ENCODE results near the gene NMRK2. TPM values are rescaled to one million over a fixed set of nuclear protein-coding genes. Genes with fewer than 3 reads are reported as not detected.
A peak's percentile ranks its signal among the peaks of the same experiment; 100 is the strongest.
"Not testable (repeated sequence)": the region's sequence is repeated elsewhere in the genome, so short reads cannot be mapped to it uniquely, and the experiment has no call there.

Gene NMRK2, protein sequence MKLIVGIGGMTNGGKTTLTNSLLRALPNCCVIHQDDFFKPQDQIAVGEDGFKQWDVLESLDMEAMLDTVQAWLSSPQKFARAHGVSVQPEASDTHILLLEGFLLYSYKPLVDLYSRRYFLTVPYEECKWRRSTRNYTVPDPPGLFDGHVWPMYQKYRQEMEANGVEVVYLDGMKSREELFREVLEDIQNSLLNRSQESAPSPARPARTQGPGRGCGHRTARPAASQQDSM
- 0.37 TPM for polyA plus RNA-seq (2013, experiment 1 of 2)
- not detected for polyA plus RNA-seq (2013, experiment 2 of 2)

DNA sequence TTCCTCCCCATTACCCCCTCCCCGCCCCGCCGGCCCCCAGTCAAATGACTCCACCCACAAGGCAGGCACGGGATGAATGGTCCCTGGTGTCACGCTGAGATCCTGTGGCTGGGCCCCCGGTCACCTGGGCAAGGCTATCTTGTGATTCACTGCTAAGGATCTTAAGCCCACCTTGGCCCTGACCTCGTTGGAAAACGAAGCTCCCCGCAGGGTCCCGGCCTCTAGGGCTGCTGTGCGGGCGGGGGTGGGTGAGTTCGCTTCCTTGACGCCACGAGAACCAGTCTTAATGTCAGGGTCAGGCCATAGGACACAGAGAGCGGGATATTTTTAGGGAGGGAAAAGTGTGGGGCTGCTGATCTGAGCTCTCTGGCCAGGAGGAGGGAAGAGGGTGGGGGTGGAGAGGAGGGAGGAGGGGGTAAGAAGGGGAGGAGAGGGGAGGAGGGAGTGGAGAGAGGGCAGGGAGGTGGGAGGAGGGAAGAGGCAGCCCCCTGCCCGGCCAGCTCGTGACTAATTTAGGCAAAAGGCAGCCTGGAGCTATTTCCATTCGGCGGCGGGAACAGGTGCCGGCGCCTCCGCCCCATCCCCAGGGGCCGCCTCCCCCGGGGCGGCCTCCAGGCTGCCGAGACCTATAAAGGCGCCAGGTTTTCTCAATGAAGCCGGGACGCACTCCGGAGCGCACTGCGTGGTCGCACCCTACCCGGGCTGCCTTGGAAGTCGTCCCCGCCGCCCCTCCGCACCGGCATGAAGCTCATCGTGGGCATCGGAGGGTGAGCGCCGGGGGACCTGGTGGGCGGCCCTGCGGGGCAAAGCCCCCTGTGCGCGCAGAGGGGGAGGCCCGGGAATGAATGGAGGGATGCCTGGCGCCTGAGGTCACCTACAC, at the start of gene NMRK2:
NMRK2 (plus strand) TSS at position 139 of the 880 bp plus-strand sequence; CDS start at position 742, 603 bp downstream.
- Histone ChIP-seq H3K4me3 (ENCODE audit: extremely low read depth, insufficient read depth, low read length, poor library complexity, severe bottlenecking) (peak within 1 kb of the TSS; percentile 16), H3K27ac (ENCODE audit: low read depth, low read length, severe bottlenecking) (no peak within 1 kb of the TSS), H3K9me3 (ENCODE audit: control insufficient read depth, low read length) (no peaks in the 10 kb centered on the region), H3K4me1 (ENCODE audit: control insufficient read depth, insufficient read depth, low read length, poor library complexity, severe bottlenecking) (no peaks in the 10 kb centered on the region), H3K36me3 (ENCODE audit: control insufficient read depth, insufficient read depth, low read length) (no peaks in the 10 kb centered on the region)
- 0 to 2% methylated on average over 37 to 39 of the region's 51 CpGs for WGBS, 2 experiments (ENCODE audit: insufficient coverage in 2 of 2)

DNA sequence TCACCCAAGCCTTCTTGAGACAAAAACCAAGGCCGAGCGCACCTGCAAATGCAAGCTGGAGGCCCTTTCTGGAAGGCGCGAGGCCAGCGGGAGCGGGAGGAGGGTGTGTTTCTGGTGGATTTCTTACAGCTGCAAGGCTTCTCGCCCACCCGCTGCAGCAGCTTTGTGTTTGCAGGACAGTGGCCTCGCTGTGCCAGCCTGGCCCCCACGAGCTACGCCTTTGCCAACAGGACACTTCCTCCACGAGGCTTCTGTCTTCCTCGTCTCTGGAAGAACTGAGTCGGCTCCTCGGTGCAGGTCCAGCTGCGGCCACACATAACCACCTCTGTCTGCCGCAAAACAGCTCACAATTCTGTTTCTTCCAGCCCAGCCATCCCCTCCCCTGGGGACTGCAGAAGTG, 42.3 kb upstream of the NMRK2 start:
- H3K27ac ChIP-seq (ENCODE audit: low read depth, low read length, severe bottlenecking) = no peak overlapping the region
- H3K4me1 ChIP-seq (ENCODE audit: control insufficient read depth, insufficient read depth, low read length, poor library complexity, severe bottlenecking) = no peaks in the 10 kb centered on the region
- H3K4me3 ChIP-seq (ENCODE audit: extremely low read depth, insufficient read depth, low read length, poor library complexity, severe bottlenecking) = no peak overlapping the region
- peaks cover 3% of the 10 kb centered on the region for H3K36me3 ChIP-seq (ENCODE audit: control insufficient read depth, insufficient read depth, low read length)
- no peaks in the 10 kb centered on the region for H3K9me3 ChIP-seq (ENCODE audit: control insufficient read depth, low read length)
- 91% methylated on average over 13 to 15 of the region's 17 CpGs for WGBS, 2 experiments (ENCODE audit: insufficient coverage in 2 of 2)

DNA sequence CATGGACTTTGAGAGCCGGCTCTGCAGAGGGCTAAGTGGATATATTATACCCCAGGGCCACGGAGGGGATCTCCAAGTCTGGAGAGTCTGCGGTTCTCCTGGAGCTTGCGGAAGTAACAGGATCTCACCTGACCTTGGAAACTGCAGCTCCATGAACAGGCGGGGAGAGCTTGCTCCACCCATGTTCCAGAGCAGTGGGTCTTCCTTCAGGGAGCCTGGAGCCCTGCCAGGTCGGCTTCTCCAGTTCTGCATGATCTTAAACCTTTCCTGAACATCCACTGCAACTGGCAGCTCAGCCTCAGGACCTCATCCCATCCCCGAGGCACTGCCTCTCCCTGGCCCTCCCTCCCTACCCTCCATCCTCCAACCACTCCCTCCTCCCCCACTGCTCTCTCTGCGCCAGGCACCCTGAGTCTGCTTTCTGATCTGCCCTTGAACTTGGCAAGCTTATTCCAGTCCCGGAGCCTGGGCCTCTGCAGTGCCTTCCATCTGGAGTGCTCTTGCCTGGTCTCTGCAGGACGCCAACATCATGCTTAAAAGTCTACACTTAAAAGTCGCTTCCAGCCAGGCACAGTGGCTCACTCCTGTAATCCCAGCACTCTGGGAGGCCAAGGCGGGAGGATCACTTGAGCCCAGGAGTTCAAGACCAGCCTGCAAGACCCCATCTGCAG, 39.2 kb upstream of the NMRK2 start:
- no peak overlapping the region for H3K27ac ChIP-seq (ENCODE audit: low read depth, low read length, severe bottlenecking)
- H3K9me3 ChIP-seq (ENCODE audit: control insufficient read depth, low read length) = peaks cover 8% of the 10 kb centered on the region
- H3K4me3 ChIP-seq (ENCODE audit: extremely low read depth, insufficient read depth, low read length, poor library complexity, severe bottlenecking) = no peak overlapping the region
- H3K36me3 ChIP-seq (ENCODE audit: control insufficient read depth, insufficient read depth, low read length) = peaks cover 11% of the 10 kb centered on the region
- H3K4me1 ChIP-seq (ENCODE audit: control insufficient read depth, insufficient read depth, low read length, poor library complexity, severe bottlenecking) = no peaks in the 10 kb centered on the region
- WGBS, 2 experiments (ENCODE audit: insufficient coverage in 2 of 2) = 86 to 93% methylated on average over 12 of the region's 12 CpGs

DNA sequence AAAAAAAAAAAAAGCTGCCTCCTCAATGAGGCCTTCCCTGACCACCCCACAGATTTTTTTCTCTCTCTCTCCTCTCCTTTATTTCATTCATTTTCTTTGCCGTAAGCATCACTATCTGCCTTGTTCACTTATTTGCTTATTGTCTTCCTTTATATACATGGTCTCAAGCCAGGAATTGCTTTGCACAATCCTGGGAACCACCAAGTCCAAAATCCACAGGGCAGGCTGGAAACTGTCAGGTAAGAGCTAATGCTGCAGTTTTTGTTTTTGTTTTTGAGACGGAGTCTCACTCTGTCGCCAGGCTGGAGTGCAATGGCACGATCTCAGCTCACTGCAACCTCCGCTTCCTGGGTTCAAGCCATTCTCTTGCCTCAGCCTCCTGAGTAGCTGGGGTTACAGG, 37.9 kb upstream of the NMRK2 start:
- Histone ChIP-seq H3K9me3 (ENCODE audit: control insufficient read depth, low read length) (peaks cover 10% of the 10 kb centered on the region), H3K36me3 (ENCODE audit: control insufficient read depth, insufficient read depth, low read length) (peaks cover 12% of the 10 kb centered on the region)
- 89 to 96% methylated on average over 5 of the region's 5 CpGs for WGBS, 2 experiments (ENCODE audit: insufficient coverage in 2 of 2)
- not testable (repeated sequence) for H3K4me1 ChIP-seq (ENCODE audit: control insufficient read depth, insufficient read depth, low read length, poor library complexity, severe bottlenecking); H3K27ac ChIP-seq (ENCODE audit: low read depth, low read length, severe bottlenecking); H3K4me3 ChIP-seq (ENCODE audit: extremely low read depth, insufficient read depth, low read length, poor library complexity, severe bottlenecking)

DNA sequence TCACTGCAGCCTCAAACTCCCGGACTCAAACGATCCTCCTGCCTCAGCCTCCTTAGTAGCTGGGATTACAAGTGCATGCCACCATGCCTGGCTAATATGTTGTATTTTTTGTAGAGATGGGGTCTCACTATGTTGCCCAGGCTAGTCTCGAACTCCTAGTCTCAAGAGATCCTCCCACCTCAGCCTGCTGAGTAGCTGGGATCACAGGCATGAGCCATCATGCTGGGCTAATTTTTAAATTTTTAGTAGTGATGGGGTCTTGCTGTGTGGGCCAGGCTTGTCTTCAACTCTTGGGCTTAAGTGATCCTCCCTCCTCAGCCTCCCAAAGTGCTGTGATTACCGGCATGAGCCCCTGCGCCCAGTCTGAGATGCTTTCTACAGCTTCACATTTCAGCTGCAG, 37.1 kb upstream of the NMRK2 start:
- peaks cover 12% of the 10 kb centered on the region for H3K36me3 ChIP-seq (ENCODE audit: control insufficient read depth, insufficient read depth, low read length)
- no peak overlapping the region for H3K4me3 ChIP-seq (ENCODE audit: extremely low read depth, insufficient read depth, low read length, poor library complexity, severe bottlenecking)
- 70 to 95% methylated on average over 2 to 4 of the region's 5 CpGs for WGBS, 2 experiments (ENCODE audit: insufficient coverage in 2 of 2)
- peaks cover 10% of the 10 kb centered on the region for H3K9me3 ChIP-seq (ENCODE audit: control insufficient read depth, low read length)
- H3K4me1 ChIP-seq (ENCODE audit: control insufficient read depth, insufficient read depth, low read length, poor library complexity, severe bottlenecking) = no peaks in the 10 kb centered on the region
- H3K27ac ChIP-seq (ENCODE audit: low read depth, low read length, severe bottlenecking) = no peak overlapping the region

DNA sequence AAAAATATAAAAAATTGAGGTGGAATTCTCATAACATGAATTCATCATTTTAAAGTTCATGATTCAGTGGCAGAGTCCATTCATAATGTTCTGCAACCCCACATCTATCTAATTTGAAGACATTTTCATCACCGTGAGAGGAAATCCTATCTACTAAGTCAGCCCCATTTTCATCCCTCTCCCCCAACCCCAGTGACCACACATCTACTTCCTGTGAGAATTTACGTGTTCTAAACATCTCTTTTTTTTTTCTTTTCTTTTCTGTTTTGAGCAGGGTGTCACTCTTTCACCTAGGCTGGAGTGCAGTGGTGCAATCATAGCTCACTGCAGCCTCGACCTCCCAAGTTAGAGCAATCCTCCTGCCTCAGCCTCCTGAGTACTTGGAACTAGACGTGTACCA, 34.9 kb upstream of the NMRK2 start:
- WGBS, 2 experiments (ENCODE audit: insufficient coverage in 2 of 2) = 90 to 97% methylated on average over 3 to 4 of the region's 4 CpGs
- Histone ChIP-seq H3K4me3 (ENCODE audit: extremely low read depth, insufficient read depth, low read length, poor library complexity, severe bottlenecking) (no peak overlapping the region), H3K27ac (ENCODE audit: low read depth, low read length, severe bottlenecking) (no peak overlapping the region), H3K9me3 (ENCODE audit: control insufficient read depth, low read length) (peaks cover 10% of the 10 kb centered on the region), H3K4me1 (ENCODE audit: control insufficient read depth, insufficient read depth, low read length, poor library complexity, severe bottlenecking) (no peaks in the 10 kb centered on the region), H3K36me3 (ENCODE audit: control insufficient read depth, insufficient read depth, low read length) (peaks cover 9% of the 10 kb centered on the region)

DNA sequence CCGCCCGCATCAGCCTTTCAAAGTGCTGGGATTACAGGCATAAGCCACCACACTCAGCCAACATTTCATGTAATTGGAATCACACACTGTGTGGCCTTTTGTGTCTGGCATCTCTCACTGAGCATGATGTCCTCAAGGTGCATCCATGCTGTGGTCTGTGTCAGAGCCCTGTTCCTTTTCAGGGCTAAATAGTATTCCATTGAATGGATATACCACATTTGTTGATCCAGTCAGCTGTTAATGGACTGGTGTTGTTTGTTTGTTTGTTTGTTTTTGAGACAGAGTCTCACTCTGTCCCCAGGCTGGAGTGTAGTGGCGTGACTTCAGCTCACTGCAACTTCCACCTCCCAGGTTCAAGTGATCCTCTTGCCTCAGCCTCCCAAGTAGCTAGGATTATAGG, 34.4 kb upstream of the NMRK2 start:
- Histone ChIP-seq H3K4me1 (ENCODE audit: control insufficient read depth, insufficient read depth, low read length, poor library complexity, severe bottlenecking) (no peaks in the 10 kb centered on the region), H3K27ac (ENCODE audit: low read depth, low read length, severe bottlenecking) (no peak overlapping the region), H3K4me3 (ENCODE audit: extremely low read depth, insufficient read depth, low read length, poor library complexity, severe bottlenecking) (no peak overlapping the region), H3K36me3 (ENCODE audit: control insufficient read depth, insufficient read depth, low read length) (peaks cover 9% of the 10 kb centered on the region), H3K9me3 (ENCODE audit: control insufficient read depth, low read length) (peaks cover 10% of the 10 kb centered on the region)
- WGBS, 2 experiments (ENCODE audit: insufficient coverage in 2 of 2) = 86 to 97% methylated on average over 3 of the region's 3 CpGs

DNA sequence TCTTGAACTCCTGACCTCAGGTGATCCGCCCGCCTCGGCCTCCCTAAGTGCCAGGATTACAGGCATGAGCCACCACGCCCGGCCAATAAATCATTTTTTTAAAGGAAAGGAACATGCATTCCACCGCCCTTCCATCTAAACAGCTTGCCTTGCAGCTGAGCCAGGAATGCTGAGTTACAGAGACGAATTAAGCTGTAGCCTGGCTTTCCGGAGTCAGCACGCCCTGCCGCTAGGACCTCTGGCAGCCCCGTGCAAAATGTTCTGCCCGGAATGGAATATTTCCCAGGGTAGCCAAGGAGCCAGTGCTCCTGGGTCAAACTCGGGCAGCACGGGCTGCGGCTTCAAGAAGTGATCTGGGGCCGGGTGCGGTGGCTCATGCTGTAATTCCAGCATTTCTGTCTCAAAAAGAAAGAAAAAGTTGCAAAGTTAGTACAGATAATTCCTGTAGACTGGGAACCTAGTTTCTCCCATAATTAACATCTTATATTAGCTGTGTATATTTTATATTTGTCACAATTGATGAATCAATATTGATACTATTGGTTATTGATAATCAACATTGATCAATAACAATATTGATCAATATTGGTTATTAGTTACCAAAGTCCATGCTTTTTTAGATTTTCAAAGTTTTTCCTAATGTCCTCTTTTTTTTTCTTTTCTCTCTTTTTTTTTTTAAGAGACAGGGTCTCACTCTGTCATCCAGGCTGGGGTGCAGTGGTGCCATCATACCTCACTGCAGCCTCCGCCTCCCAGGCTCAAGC, 33.2 kb upstream of the NMRK2 start:
- Histone ChIP-seq H3K9me3 (ENCODE audit: control insufficient read depth, low read length) (peaks cover 10% of the 10 kb centered on the region), H3K4me3 (ENCODE audit: extremely low read depth, insufficient read depth, low read length, poor library complexity, severe bottlenecking) (no peak overlapping the region), H3K27ac (ENCODE audit: low read depth, low read length, severe bottlenecking) (no peak overlapping the region), H3K36me3 (ENCODE audit: control insufficient read depth, insufficient read depth, low read length) (peaks cover 9% of the 10 kb centered on the region), H3K4me1 (ENCODE audit: control insufficient read depth, insufficient read depth, low read length, poor library complexity, severe bottlenecking) (no peaks in the 10 kb centered on the region)
- 88 to 94% methylated on average over 18 of the region's 18 CpGs for WGBS, 2 experiments (ENCODE audit: insufficient coverage in 2 of 2)

DNA sequence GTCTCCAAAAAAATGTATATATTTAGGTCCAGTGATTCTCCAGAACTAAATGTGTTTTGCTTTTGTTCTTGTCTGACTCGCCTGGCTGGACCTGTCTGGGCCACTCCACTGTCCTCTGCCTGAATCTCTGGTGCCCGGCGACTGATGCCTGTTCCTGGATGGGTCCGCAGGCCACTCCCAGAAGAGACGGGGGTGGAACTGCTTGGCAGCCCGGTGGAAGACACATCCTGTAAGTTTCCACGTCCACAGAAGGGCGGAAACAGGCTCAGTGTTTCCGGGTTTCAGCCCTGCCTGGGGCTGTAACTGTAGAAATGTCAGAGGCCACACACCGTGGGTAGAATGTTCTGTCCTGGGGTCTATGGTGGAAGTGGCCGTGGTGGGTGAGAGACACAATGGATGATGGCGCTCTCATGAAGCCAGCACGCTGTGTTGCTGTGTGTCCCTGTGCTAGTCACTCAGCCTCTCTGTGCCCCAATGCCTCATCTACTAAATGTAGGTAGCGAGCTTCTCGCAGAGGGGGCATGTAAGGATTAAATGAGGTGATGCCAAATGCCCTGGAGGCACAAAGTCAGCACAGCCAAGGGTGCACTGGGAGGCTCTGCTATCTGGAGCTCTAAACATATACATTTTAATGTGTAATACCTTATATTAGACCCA, 30.4 kb upstream of the NMRK2 start:
- Histone ChIP-seq H3K27ac (ENCODE audit: low read depth, low read length, severe bottlenecking) (no peak overlapping the region), H3K36me3 (ENCODE audit: control insufficient read depth, insufficient read depth, low read length) (peaks cover 9% of the 10 kb centered on the region), H3K9me3 (ENCODE audit: control insufficient read depth, low read length) (peaks cover 10% of the 10 kb centered on the region), H3K4me1 (ENCODE audit: control insufficient read depth, insufficient read depth, low read length, poor library complexity, severe bottlenecking) (no peaks in the 10 kb centered on the region), H3K4me3 (ENCODE audit: extremely low read depth, insufficient read depth, low read length, poor library complexity, severe bottlenecking) (no peak overlapping the region)
- 85 to 91% methylated on average over 11 to 13 of the region's 15 CpGs for WGBS, 2 experiments (ENCODE audit: insufficient coverage in 2 of 2)

DNA sequence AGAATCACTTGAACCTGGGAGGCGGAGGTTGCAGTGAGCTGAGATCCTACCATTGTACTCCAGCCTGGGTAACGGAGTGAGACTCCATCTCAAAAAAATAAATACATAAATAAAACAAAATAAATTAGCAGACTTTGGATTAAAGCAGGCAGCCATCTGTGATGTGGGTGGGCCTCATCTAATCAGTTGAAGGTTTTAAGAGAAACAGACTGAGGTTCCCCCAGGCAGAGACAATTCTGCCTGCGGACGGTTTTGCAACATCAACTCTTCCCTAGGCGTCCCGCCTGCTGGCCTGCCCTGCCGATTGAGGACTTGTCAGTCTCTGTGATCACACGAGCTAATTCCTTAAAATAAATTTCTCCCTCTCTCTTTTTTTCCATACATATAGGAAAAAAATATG, 28.6 kb upstream of the NMRK2 start:
- H3K4me3 ChIP-seq (ENCODE audit: extremely low read depth, insufficient read depth, low read length, poor library complexity, severe bottlenecking) = no peak overlapping the region
- H3K27ac ChIP-seq (ENCODE audit: low read depth, low read length, severe bottlenecking) = no peak overlapping the region
- WGBS, 2 experiments (ENCODE audit: insufficient coverage in 2 of 2) = 94 to 97% methylated on average over 3 to 7 of the region's 8 CpGs
- no peaks in the 10 kb centered on the region for H3K9me3 ChIP-seq (ENCODE audit: control insufficient read depth, low read length)
- H3K4me1 ChIP-seq (ENCODE audit: control insufficient read depth, insufficient read depth, low read length, poor library complexity, severe bottlenecking) = no peaks in the 10 kb centered on the region
- peaks cover under 1% of the 10 kb centered on the region for H3K36me3 ChIP-seq (ENCODE audit: control insufficient read depth, insufficient read depth, low read length)

Measured in mesodermal cell (in vitro differentiated cells).